Stomach (tissue), 4 donors: Measurements from ENCODE around the gene CABP2.

Source experiments
- POLR2A ChIP-seq, 4 donors: fragments of 450-650 bp; IDR thresholded peaks; one replicate each; pipeline ENCODE4 v1.6.1; 2016; ENCODE audit warnings: antibody characterized with exemption in 4 of 4, control low read depth in 2 of 4, mild to moderate bottlenecking in 1 of 4, moderate library complexity in 1 of 4
- POLR2AphosphoS5 ChIP-seq, 3 donors: sonication (generic); formaldehyde crosslinking; IDR thresholded peaks; one replicate each; pipeline ENCODE4 v1.6.1; 2016; ENCODE audit warnings: antibody characterized with exemption in 3 of 3
- TF ChIP-seq, protein P1 (sequence below), 7 experiments: fragments of 450-650 bp in 4 of 7; fragments of 200-600 bp in 3 of 7; sonication (generic) in 3 of 7; IDR thresholded peaks; one replicate each; pipeline ENCODE4 v1.5.1; 2016 to 2019; ENCODE audit warnings: antibody characterized with exemption in 7 of 7, control low read depth in 2 of 7, mild to moderate bottlenecking in 1 of 7

DNA sequence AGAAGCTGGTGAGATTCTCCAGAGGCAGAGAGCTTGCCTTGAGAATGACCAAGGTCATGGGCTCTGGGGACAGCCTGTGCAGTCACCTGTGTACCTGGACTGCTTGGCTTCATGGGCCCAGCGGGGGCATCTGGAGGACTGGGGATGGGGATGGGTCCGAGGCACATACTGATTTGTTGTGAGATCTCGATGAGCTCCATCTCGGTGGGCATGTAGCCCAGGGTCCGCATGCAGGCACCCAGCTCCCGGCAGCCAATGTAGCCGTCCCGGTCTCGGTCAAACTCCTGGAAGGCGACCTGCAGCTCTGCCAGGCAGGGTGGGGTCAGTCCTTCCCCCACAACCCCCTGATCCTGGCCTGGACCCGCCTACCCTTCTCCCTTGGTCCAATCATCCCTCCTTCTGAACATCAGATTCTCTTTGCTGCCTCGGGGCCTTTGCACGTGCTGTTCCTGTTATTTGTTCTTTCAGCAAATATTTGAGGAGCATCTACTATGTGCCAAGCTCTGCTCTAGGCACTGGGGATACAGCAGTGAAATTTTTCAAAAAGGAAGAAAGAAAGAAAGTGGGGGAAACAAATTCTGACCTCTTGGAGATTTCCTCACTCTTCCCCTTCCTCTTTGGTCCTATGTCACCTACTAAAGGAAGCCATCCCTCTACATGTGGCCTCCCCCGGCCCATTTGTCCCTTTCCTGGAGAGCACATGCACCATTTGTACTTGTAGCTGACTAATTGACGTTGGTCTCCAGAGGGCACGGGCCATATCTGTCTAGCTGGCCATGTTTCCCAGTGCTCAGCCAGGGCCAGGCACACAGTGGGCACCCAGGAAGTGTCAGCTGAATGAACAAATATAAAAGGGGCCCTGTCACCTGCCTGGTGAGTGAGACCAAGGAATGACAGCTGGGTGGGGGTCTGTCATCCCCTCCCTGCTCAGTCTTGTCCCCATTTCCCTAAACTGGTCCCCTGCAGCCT, 2.1 kb downstream of the CABP2 start:
- TF ChIP-seq POLR2AphosphoS5 (IDR thresholded peaks at IDR 0.05) (no peak), POLR2A (IDR thresholded peaks at IDR 0.05) (no peak)
- TF ChIP-seq, protein P1, sequence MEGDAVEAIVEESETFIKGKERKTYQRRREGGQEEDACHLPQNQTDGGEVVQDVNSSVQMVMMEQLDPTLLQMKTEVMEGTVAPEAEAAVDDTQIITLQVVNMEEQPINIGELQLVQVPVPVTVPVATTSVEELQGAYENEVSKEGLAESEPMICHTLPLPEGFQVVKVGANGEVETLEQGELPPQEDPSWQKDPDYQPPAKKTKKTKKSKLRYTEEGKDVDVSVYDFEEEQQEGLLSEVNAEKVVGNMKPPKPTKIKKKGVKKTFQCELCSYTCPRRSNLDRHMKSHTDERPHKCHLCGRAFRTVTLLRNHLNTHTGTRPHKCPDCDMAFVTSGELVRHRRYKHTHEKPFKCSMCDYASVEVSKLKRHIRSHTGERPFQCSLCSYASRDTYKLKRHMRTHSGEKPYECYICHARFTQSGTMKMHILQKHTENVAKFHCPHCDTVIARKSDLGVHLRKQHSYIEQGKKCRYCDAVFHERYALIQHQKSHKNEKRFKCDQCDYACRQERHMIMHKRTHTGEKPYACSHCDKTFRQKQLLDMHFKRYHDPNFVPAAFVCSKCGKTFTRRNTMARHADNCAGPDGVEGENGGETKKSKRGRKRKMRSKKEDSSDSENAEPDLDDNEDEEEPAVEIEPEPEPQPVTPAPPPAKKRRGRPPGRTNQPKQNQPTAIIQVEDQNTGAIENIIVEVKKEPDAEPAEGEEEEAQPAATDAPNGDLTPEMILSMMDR (IDR thresholded peaks at IDR 0.05), result no peak
